ENCODE results near the gene SLC5A3. TPM values are rescaled to one million over a fixed set of nuclear protein-coding genes. Genes with fewer than 3 reads are reported as not detected.

Gene SLC5A3
- total and polyA plus RNA-seq, 2 of the 8 experiments (the other 6 are each of a cell fraction or from before 2014, with no cell fraction given), result 4.0 to 19.4 TPM

DNA sequence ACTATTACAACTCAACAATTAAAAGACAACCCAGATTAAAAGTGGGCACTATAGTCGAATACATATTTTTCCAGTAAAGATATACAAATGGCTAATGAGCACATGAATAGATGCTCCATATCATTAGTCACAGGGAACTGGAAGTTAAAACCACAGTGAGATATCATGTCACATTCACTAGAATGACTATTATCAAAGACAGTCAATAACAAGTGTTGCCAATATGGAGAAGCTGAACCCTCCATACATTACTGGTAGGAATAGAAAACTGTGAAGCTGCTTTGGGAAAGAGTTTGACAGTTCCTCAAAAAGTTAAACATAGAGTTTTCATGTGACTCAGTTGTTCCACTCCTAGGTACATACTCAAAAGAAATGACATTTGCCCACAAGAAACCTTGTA, 30.6 kb upstream of the SLC5A3 start:
- no peak overlapping the region for H2BK5ac ChIP-seq (ENCODE audit: low read depth, low read length)
- no peak overlapping the region for H2BK12ac ChIP-seq (ENCODE audit: low read depth, low read length)
- ChIA-PET CTCF (ENCODE audit: partially characterized antibody) (no interaction called here), POLR2A (ENCODE audit: partially characterized antibody) (no interaction called here)
- H3K79me2 ChIP-seq (ENCODE audit: control insufficient read depth in 1 of 2, insufficient read depth in 2 of 2, low read length in 2 of 2), result no peaks in the 10 kb centered on the region
- no peak overlapping the region for H3K4ac ChIP-seq (replicated peaks; ENCODE audit: insufficient read length, low read depth, low read length)
- H3K4me1 ChIP-seq (replicated peaks in 1 of 4; ENCODE audit: control insufficient read depth in 3 of 4, insufficient read depth in 4 of 4, low read length in 3 of 4), result no peaks in the 10 kb centered on the region
- no peak overlapping the region for H2BK120ac ChIP-seq (replicated peaks; ENCODE audit: low read depth, low read length)
- 71% methylated on average over 1 of the region's 1 CpG; no CpG with 5 or more reads in 1 of the 2 experiments for WGBS, 2 experiments (ENCODE audit: extremely low coverage in 1 of 2, insufficient coverage in 1 of 2, insufficient read length in 1 of 2, insufficient replicate concordance in 2 of 2, low coverage in 1 of 2, low lambda C conversion rate in 2 of 2, missing lambda C conversion rate in 1 of 2)
- H3K18ac ChIP-seq (ENCODE audit: extremely low read depth, low read length), result no peak overlapping the region
- H2BK20ac ChIP-seq (ENCODE audit: low read length), result no peak overlapping the region
- no peaks in the 10 kb centered on the region; the same call in 1 of the 2 replicates for H3K79me1 ChIP-seq (ENCODE audit: low read depth, low read length)
- H3K27me3 ChIP-seq (replicated peaks in 1 of 4; ENCODE audit: control insufficient read depth in 3 of 4, extremely low read depth in 1 of 4, insufficient read depth in 3 of 4, low read length in 3 of 4), result no peaks in the 10 kb centered on the region
- H4K20me1 ChIP-seq (replicated peaks in 1 of 2; ENCODE audit: control insufficient read depth in 1 of 2, insufficient read depth in 2 of 2, low read length in 2 of 2), result no peaks in the 10 kb centered on the region
- H2AFZ ChIP-seq (ENCODE audit: low read length), result no peak overlapping the region
- no peak overlapping the region for H3K14ac ChIP-seq (ENCODE audit: insufficient read length)
- no peak overlapping the region for H4K8ac ChIP-seq (ENCODE audit: extremely low read depth, insufficient read depth, low read length)
- H3K9ac ChIP-seq (replicated peaks in 1 of 4; ENCODE audit: extremely low read depth in 1 of 4, low read depth in 3 of 4, low read length in 3 of 4), result no peak overlapping the region
- no peak overlapping the region for H2BK15ac ChIP-seq (ENCODE audit: low read length)
- no peak overlapping the region for H4K5ac ChIP-seq (ENCODE audit: insufficient read length, low read depth, low read length)
- no peaks in the 10 kb centered on the region for H3K23me2 ChIP-seq (ENCODE audit: low read depth, low read length)
- H3K23ac ChIP-seq (ENCODE audit: insufficient read length), result no peak overlapping the region
- FAIRE-seq, result no peak
- no peak overlapping the region for H3K27ac ChIP-seq (ENCODE audit: low read depth, low read length)
- H3K56ac ChIP-seq (replicated peaks; ENCODE audit: insufficient read length, low read depth, low read length), result no peak overlapping the region
- DNase-seq (ENCODE audit: low read depth in 1 of 2, low spot score in 2 of 2), result no peak
- no peak overlapping the region for H4K91ac ChIP-seq (replicated peaks; ENCODE audit: insufficient read length, low read length)
- H3K36me3 ChIP-seq (ENCODE audit: control insufficient read depth in 2 of 4, insufficient read depth in 4 of 4, low read length in 3 of 4), result no peaks in the 10 kb centered on the region
- no peak overlapping the region for H3K4me2 ChIP-seq (ENCODE audit: insufficient read depth in 1 of 2, low read depth in 2 of 2, low read length in 2 of 2)
- H2AK5ac ChIP-seq (ENCODE audit: low read depth, low read length), result no peak overlapping the region
- H3K4me3 ChIP-seq (ENCODE audit: extremely low read depth in 1 of 4, insufficient read depth in 2 of 4, low read depth in 3 of 4, low read length in 4 of 4), result no peak overlapping the region
- H3K9me3 ChIP-seq (ENCODE audit: insufficient read depth in 2 of 2, low read depth in 1 of 2, low read length in 1 of 2), result no peaks in the 10 kb centered on the region
- no peak for TF ChIP-seq EGR1 (IDR thresholded peaks at IDR 0.05; ENCODE audit: borderline replicate concordance, low read depth, low read length)
